HCT116 (cell line): ENCODE measurements around the gene LIMS2.

Experiments used
- ATF3 ChIP-seq: IDR thresholded peaks from 2 replicates; pipeline ENCODE4 v1.6.1; 2012
- CEBPB ChIP-seq: IDR thresholded peaks from 2 replicates; pipeline ENCODE4 v1.6.1; 2012; ENCODE audit warnings: low read depth
- CTCF ChIP-seq, 3 experiments: fragments of 200-600 bp in 1 of 3; sonication (generic) in 1 of 3; IDR thresholded peaks in 2 of 3; conservative IDR thresholded peaks in 1 of 3; 2 replicates each; pipeline ENCODE4 v1.5.1; 2012 to 2017; ENCODE audit warnings: low read depth in 2 of 3, low read length in 2 of 3, antibody characterized with exemption in 1 of 3, borderline replicate concordance in 1 of 3, control low read depth in 1 of 3, mild to moderate bottlenecking in 1 of 3, mixed read lengths in 1 of 3, mixed run types in 1 of 3, moderate library complexity in 1 of 3; ENCODE audit not compliant: insufficient read depth in 1 of 3
- EZH2 ChIP-seq: fragments of 200-600 bp; sonication (generic); IDR thresholded peaks from 2 replicates; pipeline ENCODE4 v1.6.1; 2017; ENCODE audit warnings: antibody characterized with exemption, mixed run types
- EZH2phosphoT487 ChIP-seq: fragments of 200-600 bp; IDR thresholded peaks from 2 replicates; pipeline ENCODE4 v1.6.1; 2018; ENCODE audit warnings: antibody characterized with exemption, borderline replicate concordance
- FOSL1 ChIP-seq: IDR thresholded peaks from 2 replicates; pipeline ENCODE4 v1.6.1; 2012; ENCODE audit warnings: low read depth
- MAX ChIP-seq: IDR thresholded peaks from 2 replicates; pipeline ENCODE4 v1.6.1; 2012
- POLR2A ChIP-seq: IDR thresholded peaks from 2 replicates; pipeline ENCODE4 v1.7.0; 2011; ENCODE audit warnings: borderline replicate concordance; ENCODE audit not compliant: insufficient read depth, insufficient read length; ENCODE audit errors: extremely low read depth
- POLR2AphosphoS5 ChIP-seq: IDR thresholded peaks from 2 replicates; pipeline ENCODE4 v1.6.1; 2011; ENCODE audit warnings: mild to moderate bottlenecking, low read depth, low read length, moderate library complexity
- REST ChIP-seq: IDR thresholded peaks from 2 replicates; pipeline ENCODE4 v1.6.1; 2012; ENCODE audit warnings: low read depth
- SRF ChIP-seq: IDR thresholded peaks from 2 replicates; pipeline ENCODE4 v1.6.1; 2012; ENCODE audit warnings: low read depth
- ZFX ChIP-seq: fragments of 450-650 bp; IDR thresholded peaks from 2 replicates; pipeline ENCODE4 v1.6.1; 2017
- ZNF274 ChIP-seq: fragments of 200-500 bp; sonication (Bioruptor generic); IDR thresholded peaks from 2 replicates; pipeline ENCODE4 v1.6.1; 2014; ENCODE audit warnings: mild to moderate bottlenecking, low read depth, low read length, inconsistent platforms

- TF ChIP-seq MAX: no peak
- no peak for TF ChIP-seq CTCF (IDR thresholded peaks at IDR 0.05 in 2 of 3, conservative IDR thresholded peaks at IDR 0.05 in 1 of 3; ENCODE audit: borderline replicate concordance in 1 of 3, insufficient read depth in 1 of 3, low read depth in 2 of 3, low read length in 2 of 3)
- no peak for TF ChIP-seq SRF
- TF ChIP-seq POLR2A: no peak
- no peak for TF ChIP-seq REST
- no peak for TF ChIP-seq CEBPB
- no peak for TF ChIP-seq FOSL1
- no peak for TF ChIP-seq EZH2
- TF ChIP-seq ATF3: no peak
- TF ChIP-seq ZFX: no peak
- TF ChIP-seq POLR2AphosphoS5: no peak
- TF ChIP-seq EZH2phosphoT487: no peak
- no peak for TF ChIP-seq ZNF274
Observed at GRCh38 chr2:127685410-127686080, 10.2 kb upstream of the LIMS2 start.
